ENCODE measurements around the gene RSF1. TPM values are rescaled to one million over a fixed set of nuclear protein-coding genes. Genes with fewer than 3 reads are reported as not detected.
"Not testable (repeated sequence)": the region's sequence is repeated elsewhere in the genome, so short reads cannot be mapped to it uniquely, and the experiment has no call there.

RSF1 gene
- total RNA-seq, 4 donors from 2014 or later: 69.3 to 127 (median 77.0) TPM

DNA sequence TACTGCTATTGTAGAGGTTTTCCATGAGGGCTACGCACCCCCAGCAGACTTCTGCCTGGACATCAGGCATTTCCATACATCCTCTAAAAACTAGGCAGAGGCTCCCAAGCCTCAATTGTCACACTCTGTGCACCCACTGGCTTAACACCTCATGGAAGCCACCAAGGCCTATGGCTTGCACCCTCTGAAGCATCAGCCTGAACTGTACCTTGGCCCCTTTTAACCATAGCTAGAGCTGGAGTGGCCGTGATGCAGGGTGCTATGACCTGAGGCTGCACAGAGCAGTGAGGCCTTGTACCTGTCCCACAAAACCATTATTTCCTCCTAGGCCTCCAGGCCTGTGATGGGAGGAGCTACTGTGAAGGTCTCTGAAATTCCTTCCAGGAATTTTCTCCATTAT, 34.3 kb upstream of the RSF1 start:
- Histone ChIP-seq H3K4me3 (no peak overlapping the region), H3K27me3 (no peaks in the 10 kb centered on the region), H3K4me1 (no peaks in the 10 kb centered on the region), H3K36me3 (peaks cover 0 to 92% (median 19%) of the 10 kb centered on the region in 3 donors), H3K27ac (no peak overlapping the region), H3K9me3 (peaks cover 0 to 13% (median 0%) of the 10 kb centered on the region in 4 donors)
- no peak for DNase-seq (ENCODE audit: low spot score in 2 of 2)
- TF ChIP-seq EP300 (IDR thresholded peaks at IDR 0.05) (no peak), CTCF (IDR thresholded peaks at IDR 0.05) (no peak), POLR2A (IDR thresholded peaks at IDR 0.05) (no peak)
- WGBS, 2 donors: 94 to 97% methylated on average over 2 of the region's 2 CpGs

GRCh38 chr11:77851503-77851902, 31.0 kb upstream of the RSF1 start:
- no peak for DNase-seq (ENCODE audit: low spot score in 2 of 2)
- H3K27me3 ChIP-seq: no peaks in the 10 kb centered on the region
- TF ChIP-seq CTCF (IDR thresholded peaks at IDR 0.05) (no peak), EP300 (IDR thresholded peaks at IDR 0.05) (no peak), POLR2A (IDR thresholded peaks at IDR 0.05) (no peak)
- H3K4me3 ChIP-seq: no peak overlapping the region
- peaks cover 0 to 13% (median 0%) of the 10 kb centered on the region in 4 donors for H3K9me3 ChIP-seq
- H3K36me3 ChIP-seq: peaks cover 0 to 92% (median 14%) of the 10 kb centered on the region in 3 donors
- H3K27ac ChIP-seq: no peak overlapping the region
- 70 to 73% methylated on average over 1 of the region's 1 CpG for WGBS, 2 donors
- no peaks in the 10 kb centered on the region for H3K4me1 ChIP-seq

DNA sequence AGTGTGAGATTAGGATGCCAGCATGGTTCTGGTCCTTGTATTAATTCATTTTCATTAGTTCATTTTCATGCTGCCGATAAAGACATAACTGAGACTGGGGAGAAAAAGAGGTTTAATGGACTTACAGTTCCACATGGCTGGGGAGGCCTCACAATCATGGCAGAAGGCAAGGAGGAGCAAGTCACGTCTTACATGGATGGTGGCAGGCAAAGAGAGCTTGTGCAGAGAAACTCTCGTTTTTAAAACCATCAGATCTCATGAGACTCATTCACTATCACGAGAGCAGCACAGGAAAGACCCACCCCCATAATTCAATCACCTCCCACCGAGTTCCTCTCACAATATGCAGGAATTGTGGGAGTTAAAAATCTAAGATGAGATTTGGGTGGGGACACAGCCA, 23.2 kb upstream of the RSF1 start:
- H3K27ac ChIP-seq; H3K4me3 ChIP-seq; H3K4me1 ChIP-seq; H3K27me3 ChIP-seq; DNase-seq (ENCODE audit: low spot score in 2 of 2): not testable (repeated sequence)
- 70 to 74% methylated on average over 5 of the region's 5 CpGs for WGBS, 2 donors
- H3K9me3 ChIP-seq: peaks cover 0 to 18% (median 0%) of the 10 kb centered on the region in 4 donors
- H3K36me3 ChIP-seq: peaks cover 0 to 97% (median 4%) of the 10 kb centered on the region in 3 donors

DNA sequence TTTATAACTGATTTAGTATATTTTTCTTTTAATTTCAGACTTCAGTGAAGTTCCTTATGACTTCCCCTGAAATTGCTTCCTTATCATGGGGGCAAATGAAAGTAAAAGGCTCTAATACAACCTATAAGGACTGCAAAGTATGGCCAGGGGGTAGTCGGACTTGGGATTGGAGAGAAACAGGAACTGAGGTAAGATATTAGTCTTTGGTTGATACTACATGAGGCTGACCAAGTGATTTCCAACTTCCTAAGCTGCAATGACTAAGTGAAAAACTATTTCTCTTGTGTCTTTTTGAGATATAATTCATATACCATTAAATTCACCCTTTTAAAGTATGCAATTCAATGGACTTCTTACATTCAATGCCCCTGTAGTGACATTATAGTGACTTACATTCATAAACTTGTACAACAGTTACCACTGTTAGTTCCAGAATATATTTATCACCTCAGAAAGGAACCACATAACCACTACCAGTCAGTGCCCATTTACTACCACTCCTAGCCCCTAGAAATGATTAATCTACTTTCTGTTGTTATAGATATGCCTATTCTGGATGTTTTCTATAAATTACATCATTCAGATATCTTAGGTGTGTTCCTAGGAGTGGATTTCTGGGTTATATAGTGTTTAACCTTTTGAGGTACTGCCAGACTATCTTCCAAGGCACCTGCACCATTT, 22.1 kb upstream of the RSF1 start:
- H3K36me3 ChIP-seq: peaks cover 0 to 97% (median 4%) of the 10 kb centered on the region in 3 donors
- no peak overlapping the region for H3K27ac ChIP-seq
- H3K27me3 ChIP-seq: no peaks in the 10 kb centered on the region
- 75 to 86% methylated on average over 1 of the region's 1 CpG for WGBS, 2 donors
- H3K9me3 ChIP-seq: peaks cover 0 to 21% (median 0%) of the 10 kb centered on the region in 4 donors
- TF ChIP-seq POLR2A (IDR thresholded peaks at IDR 0.05) (no peak), EP300 (IDR thresholded peaks at IDR 0.05) (no peak), CTCF (IDR thresholded peaks at IDR 0.05) (no peak)
- no peak overlapping the region for H3K4me3 ChIP-seq
- no peak for DNase-seq (ENCODE audit: low spot score in 2 of 2)
- no peaks in the 10 kb centered on the region for H3K4me1 ChIP-seq

GRCh38 chr11:77833302-77833701, 12.8 kb upstream of the RSF1 start:
- no peak overlapping the region for H3K27ac ChIP-seq

More at GRCh38 chr11:77833302-77833701, 12.8 kb upstream of the RSF1 start:
- Histone ChIP-seq H3K9me3 (peaks cover 0 to 4% (median 0%) of the 10 kb centered on the region in 4 donors), H3K4me3 (no peak overlapping the region), H3K27me3 (no peaks in the 10 kb centered on the region), H3K36me3 (peaks cover 0 to 45% (median 0%) of the 10 kb centered on the region in 3 donors), H3K4me1 (no peaks in the 10 kb centered on the region)
- DNase-seq (ENCODE audit: low spot score in 2 of 2): no peak
- TF ChIP-seq POLR2A (IDR thresholded peaks at IDR 0.05): no peak
- TF ChIP-seq EP300 (IDR thresholded peaks at IDR 0.05): no peak
- TF ChIP-seq CTCF (IDR thresholded peaks at IDR 0.05): no peak
- WGBS, 2 donors: 91% methylated on average over 4 of the region's 4 CpGs
